HG03442 (cell line): Measurements from ENCODE around the gene TMTC3.
"Not testable (repeated sequence)": the region's sequence is repeated elsewhere in the genome, so short reads cannot be mapped to it uniquely, and the experiment has no call there.

Source experiments
- ATAC-seq: cut with Tn5 transposase; IDR thresholded peaks from one replicate; pipeline ENCODE4 v1.9.1; 2021; ENCODE audit warnings: mild to moderate bottlenecking, moderate library complexity; ENCODE audit not compliant: unreplicated experiment

Gene TMTC3

GRCh38 chr12:88163371-88163770, 21.3 kb downstream of the TMTC3 start:
- no peak for ATAC-seq

- ATAC-seq = no peak
Measured at GRCh38 chr12:88166179-88166578, 24.1 kb downstream of the TMTC3 start.

- ATAC-seq = no peak
Measured at GRCh38 chr12:88167384-88167783, 25.3 kb downstream of the TMTC3 start.

GRCh38 chr12:88172844-88173407, 30.8 kb downstream of the TMTC3 start:
- ATAC-seq = no peak

GRCh38 chr12:88175544-88175943, 33.4 kb downstream of the TMTC3 start:
- ATAC-seq = no peak

- ATAC-seq = no peak
Measured at GRCh38 chr12:88179436-88180014, 37.4 kb downstream of the TMTC3 start.

- ATAC-seq = no peak
Measured at GRCh38 chr12:88181881-88182280, 39.8 kb downstream of the TMTC3 start.

GRCh38 chr12:88182416-88182815, 40.3 kb downstream of the TMTC3 start:
- ATAC-seq = no peak

GRCh38 chr12:88184196-88184595, 42.1 kb downstream of the TMTC3 start:
- no peak for ATAC-seq

GRCh38 chr12:88185279-88185678, 43.2 kb downstream of the TMTC3 start:
- ATAC-seq = no peak

GRCh38 chr12:88185988-88186387, 43.9 kb downstream of the TMTC3 start:
- peak; percentile 99 for ATAC-seq

GRCh38 chr12:88187571-88187970, 45.5 kb downstream of the TMTC3 start:
- no peak for ATAC-seq

GRCh38 chr12:88188180-88188579, 46.1 kb downstream of the TMTC3 start:
- no peak for ATAC-seq

- no peak for ATAC-seq
Measured at GRCh38 chr12:88192426-88192825, 50.3 kb downstream of the TMTC3 start.

- ATAC-seq = no peak
Measured at GRCh38 chr12:88194868-88195267, 52.8 kb downstream of the TMTC3 start.

GRCh38 chr12:88200029-88200428, 57.9 kb downstream of the TMTC3 start:
- no peak for ATAC-seq

GRCh38 chr12:88202500-88202899, 60.4 kb downstream of the TMTC3 start:
- ATAC-seq = no peak

- no peak for ATAC-seq
Measured at GRCh38 chr12:88206601-88207000, 64.5 kb downstream of the TMTC3 start.

GRCh38 chr12:88207921-88208620, 66.0 kb downstream of the TMTC3 start:
- ATAC-seq = no peak

GRCh38 chr12:88208661-88209060, 66.6 kb downstream of the TMTC3 start:
- no peak for ATAC-seq

GRCh38 chr12:88210311-88210710, 68.2 kb downstream of the TMTC3 start:
- ATAC-seq = not testable (repeated sequence)

GRCh38 chr12:88218293-88218692, 76.2 kb downstream of the TMTC3 start:
- no peak for ATAC-seq
